Endothelial cell of umbilical vein (primary cell): ENCODE results near the gene KRT79. TPM values are rescaled to one million over a fixed set of nuclear protein-coding genes. Genes with fewer than 3 reads are reported as not detected.

ENCODE experiments used
- BruUV-seq: library from RNA; stranded (reverse); fragments of 400-500 nt; replicated peaks from 2 replicates; lab custom pipeline; 2021; lab: Mats Ljungman, UMichigan
- CTCF ChIA-PET: fragments of 300-600, 350-600 bp; sonication (Branson Sonifier 250); formaldehyde crosslinking; loops from one replicate; lab custom pipeline; 2021; ENCODE audit warnings: antibody characterized with exemption, inconsistent platforms; lab: Charles Lee
- POLR2A ChIA-PET: fragments of 300-600, 350-600 bp; sonication (Branson Sonifier 250); formaldehyde crosslinking; loops from one replicate; lab custom pipeline; 2021; ENCODE audit warnings: antibody characterized with exemption, inconsistent platforms; lab: Charles Lee
- DNase-seq: peaks from one replicate; pipeline ENCODE4 v3.0.0-alpha.2; 2011; ENCODE audit warnings: low read depth, low spot score
- FAIRE-seq: peaks from 2 replicates; lab custom pipeline; 2011; peaks lifted over from hg19 to GRCh38; lab: Jason Lieb, UNC
- H2AFZ ChIP-seq: 2 replicates; pipeline ENCODE4 v1.6.0; 2012; ENCODE audit warnings: low read depth, low read length, control low read depth, inconsistent platforms
- H3K27ac ChIP-seq: 2 replicates; pipeline ENCODE4 v1.5.1; 2011; ENCODE audit warnings: low read depth, mild to moderate bottlenecking, control low read depth, low read length, moderate library complexity; ENCODE audit not compliant: insufficient read depth
- H3K27me3 ChIP-seq, 2 experiments: 2 replicates each; pipeline versions ENCODE4 v1.6.0 to v1.6.1; 2011; ENCODE audit warnings: low read length in 2 of 2, mixed read lengths in 1 of 2; ENCODE audit not compliant: control insufficient read depth in 2 of 2, insufficient read depth in 2 of 2
- H3K36me3 ChIP-seq, 2 experiments: 2 replicates in 1 of 2; 3 replicates in 1 of 2; pipeline ENCODE4 v1.5.1; 2011; ENCODE audit warnings: low read length in 2 of 2, mild to moderate bottlenecking in 1 of 2, moderate library complexity in 1 of 2; ENCODE audit not compliant: control insufficient read depth in 2 of 2, insufficient read depth in 2 of 2; ENCODE audit errors: extremely low read depth in 1 of 2
- H3K4me1 ChIP-seq: 3 replicates; pipeline ENCODE4 v1.5.1; 2011; ENCODE audit warnings: mild to moderate bottlenecking, low read length; ENCODE audit not compliant: control insufficient read depth, insufficient read depth; ENCODE audit errors: extremely low read depth
- H3K4me2 ChIP-seq: 2 replicates; pipeline ENCODE4 v1.6.1; 2011; ENCODE audit warnings: low read length, control low read depth, mixed read lengths; ENCODE audit not compliant: insufficient read depth
- H3K4me3 ChIP-seq, 3 experiments: fragments of 200-600 bp in 1 of 3; sonication (generic), shearing (Covaris generic) in 1 of 3; replicated peaks in 1 of 3; 2 replicates each; pipeline ENCODE4 v1.5.1; 2011 to 2016; ENCODE audit warnings: control low read depth in 3 of 3, low read length in 3 of 3, mild to moderate bottlenecking in 2 of 3, inconsistent platforms in 1 of 3, low read depth in 1 of 3, moderate library complexity in 1 of 3; ENCODE audit not compliant: insufficient read depth in 1 of 3
- H3K79me2 ChIP-seq: 2 replicates; pipeline ENCODE4 v1.6.0; 2012; ENCODE audit warnings: low read length, inconsistent platforms; ENCODE audit not compliant: control insufficient read depth, insufficient read depth
- H3K9ac ChIP-seq: replicated peaks from 2 replicates; pipeline ENCODE3; 2011; ENCODE audit warnings: low read length, control low read depth; ENCODE audit not compliant: insufficient read depth; ENCODE audit errors: extremely low read depth
- H3K9me1 ChIP-seq: replicated peaks from 3 replicates; pipeline ENCODE4 v1.6.0; 2011; ENCODE audit warnings: mild to moderate bottlenecking, low read length; ENCODE audit not compliant: control insufficient read depth, insufficient read depth; ENCODE audit errors: extremely low read depth
- H3K9me3 ChIP-seq: replicated peaks from 2 replicates; pipeline ENCODE4 v1.5.1; 2012; ENCODE audit warnings: low read length, inconsistent platforms; ENCODE audit not compliant: control insufficient read depth, insufficient read depth
- H4K20me1 ChIP-seq: replicated peaks from 2 replicates; pipeline ENCODE3; 2011; ENCODE audit warnings: mild to moderate bottlenecking, low read length; ENCODE audit not compliant: control insufficient read depth, insufficient read depth; ENCODE audit errors: extremely low read depth
- EZH2 ChIP-seq: IDR thresholded peaks from 2 replicates; pipeline ENCODE4 v1.6.1; 2012; ENCODE audit warnings: borderline replicate concordance, low read depth, mild to moderate bottlenecking, moderate library complexity, low read length, inconsistent platforms; ENCODE audit not compliant: severe bottlenecking
- FOS ChIP-seq: IDR thresholded peaks from 2 replicates; pipeline ENCODE4 v1.6.1; 2011; ENCODE audit warnings: mild to moderate bottlenecking, low read length, moderate library complexity, borderline replicate concordance; ENCODE audit not compliant: insufficient read depth
- GATA2 ChIP-seq: IDR thresholded peaks from 2 replicates; pipeline ENCODE4 v1.7.0; 2011; ENCODE audit warnings: low read depth, mild to moderate bottlenecking, moderate library complexity, mixed read lengths, low read length; ENCODE audit not compliant: insufficient read length, insufficient read depth
- JUN ChIP-seq: IDR thresholded peaks from 2 replicates; pipeline ENCODE4 v1.6.1; 2011; ENCODE audit warnings: borderline replicate concordance, low read depth; ENCODE audit not compliant: insufficient read length, insufficient read depth
- MAX ChIP-seq: IDR thresholded peaks from 2 replicates; pipeline ENCODE4 v1.6.1; 2011; ENCODE audit not compliant: insufficient read depth, insufficient read length
- MYC ChIP-seq: IDR thresholded peaks from one replicate; pipeline ENCODE4 v1.6.1; 2011; ENCODE audit warnings: mild to moderate bottlenecking, low read depth, low read length
- POLR2A ChIP-seq: IDR thresholded peaks from 2 replicates; pipeline ENCODE4 v1.6.1; 2012; ENCODE audit warnings: low read depth, mild to moderate bottlenecking, control low read depth, low read length
- POLR2AphosphoS5 ChIP-seq: IDR thresholded peaks from 2 replicates; pipeline ENCODE4 v1.6.1; 2012; ENCODE audit warnings: low read depth, mild to moderate bottlenecking, control low read depth, low read length, moderate library complexity; ENCODE audit not compliant: insufficient read depth
- dilution Hi-C: fragments of 300-500 bp; cut with MboI; formaldehyde crosslinking; loops from one replicate; pipeline ENCODE4 v1.15.0; 2019; ENCODE audit warnings: low sequenced_read_pairs; ENCODE audit not compliant: extremely low pct_ligation_motif_present
- intact Hi-C: fragments of 100-400 bp; cut with micrococcal nuclease; formaldehyde crosslinking; loops from one replicate; pipeline ENCODE4 v1.10.0; 2022
- polyA plus RNA-seq, 4 experiments: library from polyadenylated mRNA; depleted of rRNA in 3 of 4; stranded (reverse) in 3 of 4; unstranded in 1 of 4; fragments of >200 nt; gene quantifications; 2 replicates each; pipeline versions ENCODE4 v1.2.1 to v1.2.3, GENCODE V29; 2011 to 2012; ENCODE audit warnings: missing spikeins in 1 of 4
- total RNA-seq: library from RNA; stranded (reverse); gene quantifications from 2 replicates; pipeline ENCODE4 v1.2.3, GENCODE V29; 2021
- TF ChIP-seq, protein P1 (sequence below), 2 donors: IDR thresholded peaks; 1 replicate in 1 of 2; 2 replicates in 1 of 2; pipeline ENCODE4 v1.5.1; 2011; ENCODE audit warnings: low read length in 2 of 2, mild to moderate bottlenecking in 2 of 2, moderate library complexity in 2 of 2, control low read depth in 1 of 2, inconsistent platforms in 1 of 2, low read depth in 1 of 2; ENCODE audit not compliant: insufficient read depth in 1 of 2; ENCODE audit errors: extremely low read depth in 1 of 2

Gene KRT79
- total and polyA plus RNA-seq, 2 donors (not counting 3 experiments of a cell fraction or from before 2014, with no cell fraction given) = not detected

DNA sequence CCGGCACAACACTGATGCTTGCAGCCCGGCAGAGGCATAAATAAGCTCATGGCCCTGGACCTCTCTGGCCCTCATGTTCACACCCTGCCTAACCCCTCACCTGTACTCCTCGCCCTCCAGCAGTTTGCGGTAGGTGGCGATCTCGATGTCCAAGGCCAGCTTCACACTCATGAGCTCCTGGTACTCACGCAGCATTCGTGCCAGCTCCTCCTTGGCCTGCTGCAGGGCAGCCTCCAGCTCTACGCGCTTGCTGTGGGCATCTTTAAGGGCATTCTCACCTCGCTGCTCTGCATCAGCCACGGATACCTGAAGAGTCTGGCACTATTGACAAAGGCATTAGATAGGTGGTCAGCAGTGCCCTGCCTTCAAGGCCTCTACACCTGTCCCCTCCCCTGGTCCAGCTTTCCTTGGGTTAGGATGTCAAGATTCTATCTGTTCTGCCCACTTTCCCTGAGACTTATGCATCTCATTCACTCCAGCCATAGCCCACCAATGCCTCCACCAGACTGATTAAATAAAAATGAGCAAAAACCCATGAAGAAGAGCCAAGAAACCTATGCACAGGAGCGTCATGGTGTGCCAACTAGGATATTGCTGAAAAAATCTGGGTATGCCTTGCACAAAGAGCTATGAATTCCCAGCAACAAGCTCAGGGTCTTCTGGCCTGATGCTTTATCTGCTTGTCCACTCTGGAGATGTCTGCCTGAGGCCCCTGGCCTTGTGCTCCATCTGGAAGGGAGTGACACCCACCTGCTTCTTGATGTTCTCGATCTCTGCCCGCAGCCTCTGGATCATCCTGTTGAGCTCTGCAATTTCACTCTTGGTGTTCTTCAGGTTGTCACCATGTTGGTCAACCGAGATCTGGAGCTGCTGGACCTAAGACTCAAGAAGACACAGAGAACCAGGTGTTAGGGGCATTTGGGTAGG lies 26.3 kb downstream of the KRT79 start:
- no peak overlapping the region for H3K27ac ChIP-seq
- H3K27me3 ChIP-seq = no peaks in the 10 kb centered on the region
- H3K36me3 ChIP-seq = no peaks in the 10 kb centered on the region
- no TSS peak for BruUV-seq
- no peaks in the 10 kb centered on the region for H3K4me1 ChIP-seq
- dilution Hi-C loops = no loop called here
- FAIRE-seq = no peak
- CTCF ChIA-PET = interaction anchor here (1.6 kb wide), 1 partner anchor 529 kb away, joined by 5 read pairs; no protein-coding TSS in a partner anchor
- H3K9me1 ChIP-seq = no peaks in the 10 kb centered on the region
- DNase-seq = no peak
- no peaks in the 10 kb centered on the region for H4K20me1 ChIP-seq
- no peak overlapping the region for H3K4me2 ChIP-seq
- H3K79me2 ChIP-seq = no peaks in the 10 kb centered on the region
- TF ChIP-seq FOS (no peak), GATA2 (no peak), JUN (no peak), POLR2AphosphoS5 (no peak), MAX (no peak), EZH2 (no peak), POLR2A (no peak), MYC (no peak)
- TF ChIP-seq, protein P1, sequence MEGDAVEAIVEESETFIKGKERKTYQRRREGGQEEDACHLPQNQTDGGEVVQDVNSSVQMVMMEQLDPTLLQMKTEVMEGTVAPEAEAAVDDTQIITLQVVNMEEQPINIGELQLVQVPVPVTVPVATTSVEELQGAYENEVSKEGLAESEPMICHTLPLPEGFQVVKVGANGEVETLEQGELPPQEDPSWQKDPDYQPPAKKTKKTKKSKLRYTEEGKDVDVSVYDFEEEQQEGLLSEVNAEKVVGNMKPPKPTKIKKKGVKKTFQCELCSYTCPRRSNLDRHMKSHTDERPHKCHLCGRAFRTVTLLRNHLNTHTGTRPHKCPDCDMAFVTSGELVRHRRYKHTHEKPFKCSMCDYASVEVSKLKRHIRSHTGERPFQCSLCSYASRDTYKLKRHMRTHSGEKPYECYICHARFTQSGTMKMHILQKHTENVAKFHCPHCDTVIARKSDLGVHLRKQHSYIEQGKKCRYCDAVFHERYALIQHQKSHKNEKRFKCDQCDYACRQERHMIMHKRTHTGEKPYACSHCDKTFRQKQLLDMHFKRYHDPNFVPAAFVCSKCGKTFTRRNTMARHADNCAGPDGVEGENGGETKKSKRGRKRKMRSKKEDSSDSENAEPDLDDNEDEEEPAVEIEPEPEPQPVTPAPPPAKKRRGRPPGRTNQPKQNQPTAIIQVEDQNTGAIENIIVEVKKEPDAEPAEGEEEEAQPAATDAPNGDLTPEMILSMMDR (IDR thresholded peaks at IDR 0.05; ENCODE audit: extremely low read depth in 1 of 2, insufficient read depth in 1 of 2, low read depth in 1 of 2, low read length in 2 of 2) = no peak
- no peak overlapping the region for H2AFZ ChIP-seq
- POLR2A ChIA-PET = no interaction called here
- intact Hi-C loops = no loop called here
- no peak overlapping the region for H3K4me3 ChIP-seq
- H3K9ac ChIP-seq = no peak overlapping the region
- no peaks in the 10 kb centered on the region for H3K9me3 ChIP-seq
